ENCODE data around the gene MCAT. TPM values are rescaled to one million over a fixed set of nuclear protein-coding genes. Genes with fewer than 3 reads are reported as not detected.

MCAT gene
- total and polyA plus RNA-seq, 12 donors, result 16.9 to 92.9 (median 27.7) TPM

DNA sequence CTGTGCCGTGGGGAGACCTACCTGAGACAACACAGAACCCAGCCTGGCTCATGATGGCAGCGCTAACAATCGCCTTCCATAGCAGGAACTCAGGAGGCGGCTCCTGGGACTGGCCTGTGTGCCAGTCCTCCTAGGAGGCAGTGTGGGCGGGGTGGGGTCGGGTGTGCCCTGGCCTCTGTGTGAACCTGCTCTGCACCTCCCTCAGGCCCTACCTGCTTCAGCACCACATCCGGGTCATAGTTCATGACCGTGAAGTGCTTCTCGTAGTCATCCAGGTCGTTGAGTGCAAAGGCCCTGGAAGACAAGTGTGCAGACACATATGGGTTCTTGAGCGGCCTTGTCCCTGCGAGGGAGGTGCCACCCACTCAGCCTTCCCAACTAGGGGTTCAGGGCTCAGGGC is 28.4 kb upstream of the MCAT start:
- H3K4me3 ChIP-seq, result no peak overlapping the region
- no peaks in the 10 kb centered on the region for H3K4me1 ChIP-seq (replicated peaks in 1 of 2)
- no peak overlapping the region for H3K27ac ChIP-seq
- no peaks in the 10 kb centered on the region for H3K9me3 ChIP-seq (replicated peaks in 1 of 3)
- no peaks in the 10 kb centered on the region for H3K27me3 ChIP-seq
- H3K36me3 ChIP-seq (replicated peaks in 1 of 2), result peaks cover 0 to 73% of the 10 kb centered on the region in 2 donors
- TF ChIP-seq POLR2A (IDR thresholded peaks at IDR 0.05), result no peak
- TF ChIP-seq CTCF (IDR thresholded peaks at IDR 0.05), result no peak
- 78 to 86% (median 82%) methylated on average over 4 to 12 of the region's 12 CpGs for WGBS, 4 donors
- intact Hi-C loops (cut with DNase I), result no loop called here
- no peak for DNase-seq

DNA sequence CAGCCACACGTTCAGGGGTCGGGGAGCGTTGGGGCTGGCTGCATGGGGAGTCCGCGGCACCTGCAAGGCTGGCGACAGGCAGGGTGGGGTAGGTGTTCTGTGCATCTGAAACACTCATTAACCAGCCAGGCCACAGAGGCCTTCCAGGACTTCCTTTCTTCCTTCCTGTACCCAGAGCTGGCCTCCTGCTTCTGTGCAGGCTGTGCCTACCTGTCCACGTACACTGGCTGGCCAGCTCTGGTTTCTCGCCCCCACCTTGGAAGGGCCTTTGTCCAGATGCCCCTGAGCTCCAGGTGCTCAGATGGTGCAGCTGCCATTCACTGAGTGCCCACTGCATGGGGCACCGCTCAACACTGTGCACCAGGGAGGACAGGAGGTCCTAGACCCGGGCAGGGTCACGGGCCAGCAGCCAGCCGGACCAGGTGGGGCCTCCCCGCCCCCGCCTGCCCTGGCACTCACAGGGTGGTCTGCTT is 27.9 kb upstream of the MCAT start:
- Histone ChIP-seq H3K4me3 (no peak overlapping the region), H3K27me3 (no peaks in the 10 kb centered on the region), H3K9me3 (replicated peaks in 1 of 3) (no peaks in the 10 kb centered on the region), H3K27ac (no peak overlapping the region), H3K4me1 (replicated peaks in 1 of 2) (no peaks in the 10 kb centered on the region), H3K36me3 (replicated peaks in 1 of 2) (peaks cover 0 to 73% of the 10 kb centered on the region in 2 donors)
- DNase-seq, result no peak
- intact Hi-C loops (cut with DNase I), result no loop called here
- 82 to 91% (median 87%) methylated on average over 6 to 14 of the region's 14 CpGs for WGBS, 4 donors
- TF ChIP-seq POLR2A (IDR thresholded peaks at IDR 0.05) (no peak), CTCF (IDR thresholded peaks at IDR 0.05) (no peak)

- DNase-seq, result no peak
- TF ChIP-seq CTCF (IDR thresholded peaks at IDR 0.05) (no peak), POLR2A (IDR thresholded peaks at IDR 0.05) (no peak)
- Histone ChIP-seq H3K27ac (no peak overlapping the region), H3K4me3 (no peak overlapping the region), H3K9me3 (replicated peaks in 1 of 3) (no peaks in the 10 kb centered on the region), H3K36me3 (replicated peaks in 1 of 2) (peaks cover 0 to 68% of the 10 kb centered on the region in 2 donors), H3K4me1 (replicated peaks in 1 of 2) (no peaks in the 10 kb centered on the region), H3K27me3 (no peaks in the 10 kb centered on the region)
- intact Hi-C loops (cut with DNase I), result no loop called here
- WGBS, 4 donors, result 89 to 96% (median 91%) methylated on average over 5 to 9 of the region's 9 CpGs
Observed at GRCh38 chr22:43170131-43170480, 26.9 kb upstream of the MCAT start.

DNA sequence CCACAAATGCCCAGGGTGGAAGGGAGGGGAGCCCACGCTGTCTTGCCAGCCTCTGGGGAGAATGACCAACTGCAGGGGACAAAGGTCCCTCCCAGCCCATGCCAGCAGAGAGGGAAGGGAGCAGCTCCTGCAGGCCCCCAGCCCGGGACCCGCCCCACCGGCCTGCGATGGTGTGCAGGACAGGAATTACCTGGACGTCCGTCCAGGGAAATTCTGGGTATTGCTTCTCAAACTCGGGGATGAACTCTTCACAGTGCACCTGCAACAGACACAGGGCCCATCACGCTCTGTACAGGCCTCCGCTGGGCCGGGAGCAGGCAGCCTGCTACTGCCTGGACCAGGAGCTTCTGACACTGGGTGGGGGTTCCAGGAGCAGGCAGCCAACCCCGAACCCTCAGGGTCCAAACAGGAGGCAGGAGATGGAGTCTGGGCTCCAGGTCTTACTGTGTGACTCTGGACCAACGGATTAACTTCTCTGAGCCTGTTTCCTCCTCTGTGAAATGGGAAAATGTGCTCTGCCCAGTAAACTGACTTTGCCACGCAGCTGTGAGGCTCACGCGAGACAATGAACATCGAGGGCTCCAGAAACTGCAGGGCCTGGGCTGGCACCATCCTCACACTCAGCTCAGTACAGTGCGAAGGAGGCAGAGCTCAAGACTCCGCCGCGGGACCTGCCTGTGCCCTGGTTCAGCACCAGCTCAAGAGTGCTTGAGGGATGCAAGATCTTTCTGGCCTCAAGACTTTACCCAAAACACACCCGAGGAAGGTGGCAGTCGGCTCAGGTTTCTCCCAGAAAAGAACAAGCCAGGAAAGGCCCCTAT is 26.3 kb upstream of the MCAT start:
- WGBS, 4 donors, result 89 to 92% (median 91%) methylated on average over 13 to 23 of the region's 23 CpGs
- no peak overlapping the region for H3K27ac ChIP-seq
- H3K4me3 ChIP-seq, result no peak overlapping the region
- DNase-seq, result no peak
- intact Hi-C loops (cut with DNase I), result no loop called here
- no peaks in the 10 kb centered on the region for H3K9me3 ChIP-seq (replicated peaks in 1 of 3)
- H3K36me3 ChIP-seq (replicated peaks in 1 of 2), result peaks cover 0 to 62% of the 10 kb centered on the region in 2 donors
- H3K27me3 ChIP-seq, result no peaks in the 10 kb centered on the region
- H3K4me1 ChIP-seq (replicated peaks in 1 of 2), result peaks cover 0 to 3% of the 10 kb centered on the region in 2 donors
- TF ChIP-seq POLR2A (IDR thresholded peaks at IDR 0.05), result no peak
- no peak for TF ChIP-seq CTCF (IDR thresholded peaks at IDR 0.05)

All from adrenal gland (tissue), 12 donors.